Measurements from ENCODE around the gene VPS50.
"Not testable (repeated sequence)": the region's sequence is repeated elsewhere in the genome, so short reads cannot be mapped to it uniquely, and the experiment has no call there.

Gene VPS50

DNA sequence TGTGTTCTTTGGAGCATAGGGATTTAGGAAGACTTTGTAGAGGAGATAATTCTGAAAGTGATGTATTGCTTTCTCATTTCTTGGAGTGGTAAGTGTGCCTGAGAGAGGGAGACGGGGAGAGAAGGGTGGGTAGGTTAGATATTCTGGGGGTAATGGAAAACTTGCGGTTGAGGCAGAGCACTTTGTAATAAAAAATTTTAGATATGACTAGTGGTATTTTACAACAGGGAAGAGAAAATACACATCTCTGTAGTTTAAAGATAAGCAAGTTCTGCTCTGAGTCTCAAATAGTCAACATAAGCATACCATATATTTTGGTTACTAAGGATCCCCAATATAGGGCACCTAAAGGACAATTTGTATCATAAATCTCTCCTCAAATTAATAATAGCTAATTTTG, 6.6 kb downstream of the VPS50 start:
- no peak for DNase-seq (ENCODE audit: low read depth)

DNA sequence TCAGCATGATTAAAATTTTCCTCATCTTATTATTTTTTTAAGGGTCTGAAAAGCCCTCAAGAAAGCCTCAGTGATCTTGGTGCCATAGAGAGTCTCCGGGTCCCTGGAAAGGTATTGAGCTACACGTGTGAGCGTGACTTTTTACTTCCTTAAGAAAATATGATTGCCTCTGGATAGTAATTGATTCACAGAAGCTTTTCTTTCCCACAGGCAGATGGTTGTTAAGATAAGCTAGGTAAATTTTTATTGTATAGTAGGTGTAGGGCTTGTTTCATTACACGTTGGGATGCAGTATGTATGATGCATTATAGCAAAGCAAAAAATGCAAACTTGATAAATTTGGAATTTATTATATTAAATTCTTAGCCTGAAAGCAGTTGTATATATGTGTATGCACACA, 7.7 kb downstream of the VPS50 start:
- DNase-seq (ENCODE audit: low read depth): no peak

DNA sequence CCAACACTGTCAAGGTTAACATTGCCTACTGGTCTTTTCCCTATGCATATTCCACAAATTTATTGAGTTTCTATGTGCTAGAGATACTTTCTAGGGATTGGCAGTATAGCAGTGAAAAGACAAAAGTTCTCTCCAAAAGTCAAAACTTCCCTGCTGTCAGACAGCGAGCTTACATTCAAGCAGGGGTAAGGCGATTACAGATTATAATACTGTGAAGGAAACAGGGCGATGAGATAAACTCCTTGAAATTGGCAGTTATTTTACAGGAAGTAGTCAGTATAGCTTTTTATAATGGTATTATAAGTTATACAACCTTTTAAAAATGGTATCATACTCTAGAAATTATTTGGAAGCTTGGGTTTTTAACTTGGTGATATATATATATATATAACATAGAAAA, 9.9 kb downstream of the VPS50 start:
- no peak for DNase-seq (ENCODE audit: low read depth)

DNA sequence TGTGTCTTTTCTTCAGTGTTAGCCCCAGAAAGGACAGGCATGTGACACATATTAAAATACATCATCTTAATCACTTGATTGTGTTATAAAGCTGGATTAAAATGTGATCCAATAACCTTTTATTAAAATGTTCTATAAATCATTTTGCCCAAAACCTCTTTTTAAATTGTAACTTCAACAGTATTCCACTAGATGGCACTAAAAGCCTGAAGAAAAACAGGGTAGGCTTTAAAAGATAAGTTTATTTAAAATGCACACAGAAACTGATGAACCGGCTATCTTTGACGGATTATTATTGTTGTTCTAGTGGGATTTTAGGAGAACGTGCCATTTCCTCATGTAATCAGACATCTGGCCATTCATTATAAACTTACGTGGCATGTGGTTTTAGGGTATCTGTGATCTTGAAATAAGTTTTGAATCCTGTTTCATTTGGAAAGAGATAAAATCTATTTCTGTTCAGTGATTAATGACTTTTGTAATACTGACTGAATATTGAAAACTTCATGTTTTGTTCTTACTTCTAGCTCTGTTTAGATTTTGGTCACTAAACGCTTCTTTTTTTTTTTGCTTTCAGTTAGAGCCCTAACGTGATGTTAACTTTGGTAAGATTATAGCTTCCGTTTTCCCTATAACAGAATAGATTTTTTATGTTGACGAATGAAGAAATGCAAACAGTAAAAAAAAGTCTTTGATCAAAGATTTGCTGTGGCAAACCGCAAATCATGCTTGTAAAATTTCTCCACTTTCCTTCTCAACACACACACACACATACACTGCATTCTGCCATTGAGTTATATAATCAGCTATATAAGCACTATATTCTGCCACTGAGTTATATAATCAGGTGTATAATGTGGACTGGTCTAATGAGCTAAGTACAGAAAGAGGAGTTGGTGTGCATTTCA, 13.6 kb downstream of the VPS50 start:
- DNase-seq (ENCODE audit: low read depth): no peak

DNA sequence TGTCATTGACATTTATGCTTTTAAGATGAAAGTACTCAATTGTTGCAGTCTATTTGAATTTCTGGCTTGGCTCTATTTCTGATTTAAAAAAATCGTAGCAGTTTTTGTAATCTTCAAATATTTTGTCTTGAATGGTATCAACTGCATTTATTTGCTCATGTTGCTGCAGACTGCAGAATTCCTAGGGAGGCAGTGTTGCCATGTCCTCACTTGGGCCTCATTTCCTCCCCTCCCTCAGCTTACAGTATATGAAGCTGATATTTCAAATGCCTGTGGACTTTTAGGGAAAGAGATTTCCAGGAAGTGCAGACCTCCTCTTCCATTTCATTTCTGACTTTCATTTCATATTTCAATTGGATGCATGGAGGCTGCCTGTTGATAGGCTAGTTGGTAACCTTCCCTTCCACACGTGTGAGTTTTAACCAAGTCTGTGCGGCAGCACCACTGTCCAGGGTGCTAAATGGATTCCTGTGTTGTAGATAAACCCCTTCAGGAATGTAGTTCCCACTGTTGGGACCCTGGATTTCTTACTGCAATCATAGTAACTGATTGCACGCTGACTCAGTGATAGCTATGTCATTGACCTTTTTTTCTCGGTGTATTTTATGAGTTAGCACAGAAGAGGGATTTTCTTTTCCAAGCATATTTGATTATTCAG, 17.5 kb downstream of the VPS50 start:
- no peak for DNase-seq (ENCODE audit: low read depth)

DNA sequence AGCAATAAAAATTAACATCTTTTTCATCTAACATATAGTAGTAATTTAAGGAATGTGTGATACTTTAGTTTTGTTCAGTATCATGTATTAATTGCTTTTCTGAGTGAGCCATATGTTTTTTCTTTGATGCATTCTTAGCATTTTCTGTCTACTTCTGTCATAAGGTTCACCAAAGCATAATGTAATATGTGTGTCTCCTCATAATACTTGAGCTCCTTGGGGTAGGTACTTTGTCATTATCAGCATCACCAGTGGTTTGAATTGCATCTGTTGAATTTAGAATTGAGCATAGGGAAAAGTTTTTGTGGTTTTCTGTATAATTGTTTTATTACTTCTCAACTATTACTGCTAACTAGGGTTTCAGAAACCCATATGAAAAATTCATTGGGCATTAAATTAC, 26.5 kb downstream of the VPS50 start:
- DNase-seq (ENCODE audit: low read depth): no peak

DNA sequence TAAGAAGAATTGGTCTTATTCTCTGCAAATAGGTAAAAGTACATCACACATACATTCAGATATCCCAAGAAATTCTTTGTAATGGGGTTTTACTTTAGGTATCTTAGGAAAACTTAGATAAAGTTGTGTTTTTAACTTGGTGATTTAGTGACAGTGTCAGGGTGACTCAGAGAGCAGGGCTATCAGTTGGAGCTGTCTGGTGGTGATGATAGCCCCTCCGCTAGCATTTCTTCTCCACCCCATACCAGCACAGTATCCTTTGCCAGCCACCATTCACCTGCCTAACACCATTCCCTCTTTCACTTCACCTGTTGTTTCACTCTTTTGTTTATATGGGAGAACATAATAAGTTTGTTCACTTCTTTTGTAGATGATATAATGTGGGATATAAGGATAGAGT, 30.4 kb downstream of the VPS50 start:
- no peak for DNase-seq (ENCODE audit: low read depth)

DNA sequence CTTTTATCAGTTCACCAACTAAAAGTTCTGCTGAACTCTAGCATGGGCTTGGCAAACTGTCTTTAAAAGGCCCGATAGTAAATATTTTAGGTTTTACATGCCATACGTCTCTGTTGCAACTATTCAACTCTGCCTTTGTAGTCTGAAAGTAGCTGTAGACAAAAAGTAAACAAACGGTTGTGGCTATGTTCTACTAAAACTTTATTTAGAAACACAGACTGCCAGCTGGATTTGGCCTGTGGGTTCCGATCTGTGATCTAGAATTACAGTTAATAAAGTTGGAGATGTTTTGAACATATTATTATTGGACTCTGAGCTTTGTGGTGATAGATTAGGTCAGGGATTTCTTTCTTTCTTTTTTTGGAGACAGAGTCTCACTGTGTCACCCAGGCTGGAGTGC, 33.1 kb downstream of the VPS50 start:
- no peak for DNase-seq (ENCODE audit: low read depth)

DNA sequence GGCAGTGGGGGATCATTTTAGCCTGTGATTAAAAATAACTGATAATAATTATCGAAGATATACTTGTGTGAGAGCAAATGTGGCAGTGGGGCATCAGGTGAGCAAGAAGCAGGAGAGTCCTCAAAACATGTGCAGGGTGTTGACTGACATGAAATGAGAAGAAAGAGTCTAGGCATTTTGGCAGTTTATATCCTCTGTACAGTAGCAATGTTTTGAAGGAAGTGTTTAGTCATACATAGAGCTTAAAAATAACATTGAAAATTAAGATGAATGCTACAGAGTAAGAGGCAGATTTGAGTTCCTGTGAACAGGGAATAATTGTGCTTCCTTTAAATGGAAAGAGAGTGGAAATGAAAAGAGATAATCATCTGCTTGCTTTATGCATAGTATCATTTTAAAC, 47.4 kb downstream of the VPS50 start:
- no peak for DNase-seq (ENCODE audit: low read depth)

DNA sequence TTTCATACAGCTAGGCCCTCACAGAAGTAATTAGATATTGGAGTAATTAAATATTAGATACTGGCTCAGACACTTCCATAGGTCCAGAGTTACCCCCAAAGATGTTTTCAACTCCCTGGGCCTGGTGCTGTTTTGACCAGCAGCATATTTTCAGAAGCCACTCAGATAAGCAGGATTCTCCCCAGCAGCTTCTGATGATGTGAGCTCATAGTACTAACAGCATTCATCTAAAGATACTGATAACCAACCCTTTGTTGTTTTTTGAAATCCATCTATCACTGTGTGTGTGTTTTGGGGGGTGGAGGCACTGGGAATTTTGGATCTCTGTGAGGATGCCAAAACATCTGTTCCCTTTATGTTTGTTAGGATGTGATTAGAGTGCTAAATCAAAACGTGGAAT, 52.7 kb downstream of the VPS50 start:
- no peak for DNase-seq (ENCODE audit: low read depth)

DNA sequence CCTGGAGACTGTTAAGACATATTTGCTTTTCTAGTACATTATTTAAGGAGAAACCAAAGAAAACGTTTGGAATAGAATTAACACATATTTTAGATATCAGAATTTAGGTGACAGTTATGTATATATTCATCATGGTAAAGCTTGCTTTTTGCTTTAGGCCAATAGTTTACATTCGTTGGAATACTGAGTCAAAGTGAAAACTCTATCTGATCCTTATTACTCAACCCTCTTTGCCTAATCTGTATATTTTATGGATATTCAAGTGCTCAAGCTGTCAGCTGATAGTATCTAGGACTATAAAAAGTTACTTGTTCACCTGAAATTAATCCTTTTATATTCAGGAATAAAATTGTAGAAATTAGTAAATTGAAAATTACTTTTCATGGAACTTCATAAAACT, 61.1 kb downstream of the VPS50 start:
- no peak for DNase-seq (ENCODE audit: low read depth)

DNA sequence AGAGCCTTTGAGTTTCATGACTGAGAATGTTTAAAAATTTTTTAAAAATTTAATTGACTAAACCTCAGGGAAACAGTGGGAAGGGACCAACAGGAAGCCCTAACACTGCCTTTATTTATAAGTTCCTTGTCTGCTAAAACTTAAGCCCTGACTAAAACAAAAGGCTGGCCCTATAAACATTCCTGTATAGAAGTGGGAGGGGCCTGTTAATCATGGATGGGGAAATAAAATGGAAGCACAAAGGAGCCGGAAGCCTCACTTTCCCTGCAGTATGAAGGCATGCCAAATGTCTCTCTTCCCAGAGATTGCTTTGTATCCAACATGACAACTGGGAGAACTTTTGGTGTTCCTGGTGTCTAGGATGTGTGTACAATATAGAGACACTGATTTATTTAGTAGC, 66.0 kb downstream of the VPS50 start:
- DNase-seq (ENCODE audit: low read depth): no peak

DNA sequence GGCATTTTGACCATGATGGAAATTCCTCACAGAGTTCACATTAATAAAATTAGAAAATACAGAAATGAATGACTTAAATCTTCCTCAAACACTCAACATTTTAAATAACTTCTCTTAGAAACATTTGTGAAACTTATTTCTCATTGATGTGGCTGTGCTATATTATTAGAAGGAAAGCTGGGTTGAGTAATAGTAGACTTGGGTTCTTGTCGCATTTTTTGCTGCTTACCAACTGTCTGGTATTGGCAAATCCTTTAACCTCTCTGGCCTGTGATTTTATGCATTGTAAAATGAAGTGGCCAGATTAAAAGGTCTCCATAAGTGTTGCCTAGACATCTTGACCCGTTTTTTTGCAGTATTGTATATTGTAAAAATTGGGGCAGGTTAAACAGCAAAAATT, 66.5 kb downstream of the VPS50 start:
- no peak for DNase-seq (ENCODE audit: low read depth)

DNA sequence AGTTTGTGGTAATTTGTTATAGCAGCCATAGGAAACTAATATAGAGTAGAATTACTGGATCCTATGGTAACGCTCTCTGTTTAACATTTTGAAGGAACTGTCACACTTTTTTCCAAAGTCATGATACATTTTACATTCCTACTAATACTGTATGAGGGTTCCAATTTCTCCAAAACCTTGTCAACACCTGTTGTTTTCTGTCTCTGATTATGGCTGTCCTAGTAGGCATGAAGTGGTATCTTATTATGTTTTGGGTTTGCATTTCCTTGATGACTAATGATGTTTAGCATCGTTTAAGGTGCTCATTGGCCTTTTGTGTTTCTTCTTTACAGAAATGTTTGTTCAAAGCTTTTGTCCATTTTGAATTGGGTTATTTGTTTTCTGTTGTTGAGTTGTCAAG, 69.6 kb downstream of the VPS50 start:
- DNase-seq (ENCODE audit: low read depth): no peak

DNA sequence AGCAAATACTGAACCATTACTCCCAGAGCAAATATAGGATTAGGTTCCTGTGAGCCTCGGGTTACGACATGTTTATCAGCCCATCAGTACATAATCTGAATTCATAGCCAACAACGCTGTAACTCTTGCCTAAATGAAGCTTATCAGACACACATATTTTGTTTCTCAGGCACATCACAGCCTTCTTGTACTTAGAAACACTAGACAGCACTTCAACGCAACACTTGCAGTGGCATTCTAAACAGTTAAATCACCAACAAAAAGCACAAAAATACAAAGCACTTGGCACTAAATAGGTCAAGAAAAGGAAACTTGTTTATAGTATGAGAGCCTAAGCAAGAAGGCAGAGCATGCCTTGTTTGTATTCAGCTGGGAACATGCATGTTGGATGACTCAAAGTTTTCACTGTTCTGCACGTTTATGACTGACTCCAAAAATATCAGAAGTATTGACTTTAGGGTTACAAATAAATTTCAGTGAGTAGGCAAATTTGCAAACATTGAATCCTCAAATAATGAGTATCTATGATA, 75.0 kb downstream of the VPS50 start:
- DNase-seq (ENCODE audit: low read depth): no peak

DNA sequence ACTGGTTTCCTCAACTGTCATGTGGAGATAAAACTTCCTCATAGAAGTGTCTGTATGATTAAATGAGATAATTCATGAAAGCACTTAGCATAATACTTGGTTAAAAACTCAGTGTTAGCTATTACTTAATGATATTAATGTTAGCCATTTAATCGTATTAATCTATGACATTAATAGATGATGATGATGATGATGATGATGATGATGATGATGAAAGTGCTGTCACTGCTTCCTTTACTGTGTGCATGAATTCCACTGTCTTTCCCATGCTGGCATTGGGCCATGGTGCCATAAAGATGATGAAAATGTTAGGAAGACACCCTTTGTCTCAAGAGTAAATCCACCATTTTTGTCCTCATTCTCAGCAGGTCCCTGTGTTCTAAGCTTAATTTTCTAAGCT, 75.8 kb downstream of the VPS50 start:
- DNase-seq (ENCODE audit: low read depth): no peak

DNA sequence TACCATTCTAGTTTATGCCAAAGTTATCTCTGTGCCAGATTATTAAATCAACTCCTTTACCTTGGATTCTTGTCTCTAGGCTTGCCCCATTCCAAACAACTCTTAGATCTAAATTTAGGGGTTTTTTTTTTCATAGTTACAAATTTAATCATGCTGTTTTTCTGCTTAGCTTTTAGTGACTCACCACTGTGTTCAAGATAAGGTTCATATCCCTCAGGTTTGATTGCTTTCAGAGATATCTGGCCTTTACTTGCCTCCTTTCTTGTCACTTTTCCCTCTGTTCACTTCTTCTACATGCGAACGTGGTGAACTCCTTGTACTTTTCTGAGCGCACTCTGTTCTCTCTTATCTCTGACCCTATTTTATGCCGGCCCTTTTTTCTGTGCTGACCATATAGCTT, 78.2 kb downstream of the VPS50 start:
- no peak for DNase-seq (ENCODE audit: low read depth)

DNA sequence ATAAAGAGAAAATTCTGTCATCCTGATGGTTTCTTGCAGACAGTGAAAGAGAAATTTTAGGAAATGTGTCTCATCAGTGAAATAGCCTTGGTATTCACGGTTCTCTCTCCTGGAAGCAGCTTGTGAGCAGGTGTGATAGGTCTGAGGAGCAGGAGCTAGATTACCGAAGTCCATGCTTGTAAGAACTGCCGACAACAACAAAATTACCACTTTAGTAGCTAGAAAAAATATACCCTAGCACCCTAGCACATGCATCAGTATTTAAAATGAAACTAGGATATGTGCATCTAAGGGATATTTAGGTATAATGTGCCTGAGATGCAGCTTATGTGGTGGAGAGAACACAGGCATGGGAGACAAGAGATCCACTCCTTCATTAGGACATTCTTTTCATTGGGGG, 82.3 kb downstream of the VPS50 start:
- DNase-seq (ENCODE audit: low read depth): no peak

DNA sequence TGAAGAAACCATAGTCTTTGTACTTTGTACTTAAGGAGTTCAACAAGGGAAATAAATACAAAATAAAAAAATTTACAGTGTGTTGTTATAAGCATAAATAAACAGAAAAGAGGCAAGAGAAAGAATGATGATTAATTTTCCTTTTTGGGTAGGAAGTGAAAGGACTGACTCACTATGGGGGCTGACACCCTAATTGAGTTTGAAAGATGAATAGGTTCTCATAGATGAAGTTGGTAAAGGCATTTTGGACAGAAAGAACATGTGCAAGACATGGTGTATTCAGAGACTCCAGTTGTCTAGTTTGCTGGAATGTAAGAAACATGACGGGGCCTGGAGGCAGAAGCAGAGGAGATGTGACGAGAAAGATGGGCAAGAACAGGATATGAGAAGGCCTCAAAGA, 83.7 kb downstream of the VPS50 start:
- no peak for DNase-seq (ENCODE audit: low read depth)

DNA sequence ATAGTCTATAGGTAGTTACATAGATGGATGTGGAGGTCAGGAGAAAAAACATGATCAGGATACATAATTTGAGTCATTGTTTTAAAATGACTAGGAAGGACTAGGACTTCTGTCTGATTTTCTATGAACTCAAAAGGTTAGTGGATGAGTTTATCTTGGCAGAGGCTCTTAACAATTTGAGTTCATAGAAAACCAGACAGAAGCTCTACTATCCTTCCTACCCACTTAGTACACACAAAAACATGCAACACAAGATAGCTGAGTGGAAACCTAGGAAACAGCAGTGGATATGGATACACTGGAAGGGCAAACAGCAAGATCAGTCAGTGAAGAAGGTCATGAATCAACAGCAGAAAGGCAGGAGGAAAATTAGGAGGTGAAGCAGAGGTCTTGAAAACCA, 84.6 kb downstream of the VPS50 start:
- DNase-seq (ENCODE audit: low read depth): no peak

DNA sequence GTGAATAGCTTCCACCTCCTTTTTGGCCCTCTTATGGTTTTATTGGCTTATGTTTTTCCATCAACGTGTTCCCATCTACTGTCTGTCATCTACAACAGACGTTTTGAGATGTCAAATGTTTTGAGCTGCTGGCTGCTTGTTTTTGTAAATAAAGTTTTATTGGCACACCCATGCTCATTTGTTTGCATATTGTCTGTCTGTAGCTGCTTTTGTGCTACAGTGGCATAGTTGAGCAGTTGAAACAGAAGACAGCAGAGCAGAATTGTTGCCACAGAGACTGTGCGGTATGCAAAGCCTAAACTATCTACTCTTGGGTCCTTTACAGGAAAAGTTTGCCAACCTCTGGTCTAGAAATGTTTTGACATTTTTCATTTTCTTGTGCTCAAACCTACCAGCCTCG, 88.7 kb downstream of the VPS50 start:
- no peak for DNase-seq (ENCODE audit: low read depth)

DNA sequence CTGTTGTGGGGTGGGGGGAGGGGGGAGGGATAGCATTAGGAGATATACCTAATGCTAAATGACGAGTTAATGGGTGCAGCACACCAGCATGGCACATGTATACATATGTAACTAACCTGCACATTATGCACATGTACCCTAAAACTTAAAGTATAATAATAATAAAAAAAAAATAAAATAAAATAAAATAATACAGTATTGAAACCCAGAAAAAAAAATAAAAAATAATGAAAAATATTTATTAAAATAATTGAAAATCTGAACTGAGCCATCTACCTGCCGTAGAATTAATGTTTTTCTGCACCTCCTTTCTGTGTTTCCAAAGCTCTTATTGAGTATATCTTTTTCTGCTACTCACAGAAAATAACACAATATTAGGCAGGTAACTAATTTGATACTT, 94.1 kb downstream of the VPS50 start:
- DNase-seq (ENCODE audit: low read depth): not testable (repeated sequence)

DNA sequence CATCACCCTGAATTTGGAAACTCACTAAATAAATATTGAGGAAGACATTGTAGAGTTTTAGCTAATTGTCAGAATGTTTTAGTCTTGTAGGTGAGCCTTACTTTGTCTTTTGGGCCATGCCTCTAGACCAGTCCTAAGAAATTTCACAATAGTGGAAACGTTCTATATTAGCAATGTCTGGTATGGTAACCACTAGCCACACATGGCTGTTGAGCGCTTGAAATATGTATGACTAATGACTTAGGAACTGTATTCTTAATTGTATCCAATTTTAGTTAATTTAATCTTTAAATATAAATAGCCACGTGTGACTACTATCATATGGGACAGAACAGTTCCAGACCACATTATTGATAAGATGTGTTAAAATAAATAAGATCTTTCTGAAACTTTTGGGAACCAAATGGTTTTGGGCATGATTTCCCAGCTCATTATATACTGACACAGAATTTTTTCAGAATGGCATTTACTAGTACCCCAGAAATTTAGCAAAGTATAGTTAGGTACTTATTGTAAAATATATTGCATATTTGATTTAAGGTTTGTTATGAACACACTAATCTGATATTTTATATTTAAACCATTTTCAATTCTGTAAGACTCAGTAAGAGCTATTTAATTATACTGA, 95.0 kb downstream of the VPS50 start:
- DNase-seq (ENCODE audit: low read depth): no peak
